ENCODE results near the gene ALDH1B1. TPM values are rescaled to one million over a fixed set of nuclear protein-coding genes. Genes with fewer than 3 reads are reported as not detected.

The ALDH1B1 gene
- total and polyA plus RNA-seq, 2 of the 13 experiments (the other 11 are each of a cell fraction or from before 2014, with no cell fraction given): 45.1 to 125 TPM

- TF ChIP-seq MTF2 (CRISPR knock-in tag; IDR thresholded peaks at IDR 0.05; ENCODE audit: borderline replicate concordance) (no peak), KMT2B (CRISPR knock-in tag; IDR thresholded peaks at IDR 0.05) (0 out of 2 replicates have a peak, but pooled peaks have one; percentile 21), ZNF574 (CRISPR knock-in tag; IDR thresholded peaks at IDR 0.05) (0 out of 2 replicates have a peak, but pooled peaks have one; percentile 54), ZFP37 (CRISPR knock-in tag; IDR thresholded peaks at IDR 0.05; ENCODE audit: borderline replicate concordance) (no peak), TFDP2 (CRISPR knock-in tag; IDR thresholded peaks at IDR 0.05) (no peak), ARNT (IDR thresholded peaks at IDR 0.05) (no peak), SRY (CRISPR knock-in tag; IDR thresholded peaks at IDR 0.05) (no peak), RERE (CRISPR knock-in tag; IDR thresholded peaks at IDR 0.05; ENCODE audit: low read depth) (peak; percentile 46; the same call in 1 of the 2 replicates), SNRNP70 (IDR thresholded peaks at IDR 0.05; ENCODE audit: low read depth, low read length) (no peak), HINFP (CRISPR knock-in tag; IDR thresholded peaks at IDR 0.05; ENCODE audit: low read depth) (no peak), ZBTB10 (CRISPR knock-in tag; IDR thresholded peaks at IDR 0.05; ENCODE audit: borderline replicate concordance) (no peak), PRDM4 (CRISPR knock-in tag; IDR thresholded peaks at IDR 0.05; ENCODE audit: borderline replicate concordance) (no peak)
Measured at GRCh38 chr9:38386319-38386895, 6.1 kb upstream of the ALDH1B1 start (continued).

Measured in HepG2 (cell line).